GM19328 (cell line): ENCODE measurements around the gene KIF19.

Experiments used
- ATAC-seq: cut with Tn5 transposase; IDR thresholded peaks from one replicate; pipeline ENCODE4 v1.9.1; 2021; ENCODE audit warnings: mild to moderate bottlenecking, moderate library complexity; ENCODE audit not compliant: unreplicated experiment

KIF19 gene

GRCh38 chr17:74304184-74304583 lies 21.8 kb upstream of the KIF19 start:
- no peak for ATAC-seq

- no peak for ATAC-seq
These were observed 20.0 kb upstream of the KIF19 start for GRCh38 chr17:74305865-74306654.

GRCh38 chr17:74307984-74308773 lies 17.8 kb upstream of the KIF19 start:
- no peak for ATAC-seq

- no peak for ATAC-seq
These were observed 16.1 kb upstream of the KIF19 start for GRCh38 chr17:74309902-74310301.

GRCh38 chr17:74314877-74315276 lies 11.1 kb upstream of the KIF19 start:
- no peak for ATAC-seq

- no peak for ATAC-seq
These were observed 9.8 kb upstream of the KIF19 start for GRCh38 chr17:74316220-74316619.

- ATAC-seq, result no peak
These were observed 9.0 kb upstream of the KIF19 start for GRCh38 chr17:74317071-74317470.

GRCh38 chr17:74318391-74318790 lies 7.6 kb upstream of the KIF19 start:
- ATAC-seq, result no peak

GRCh38 chr17:74324521-74324920 lies 1.5 kb upstream of the KIF19 start:
- no peak for ATAC-seq

GRCh38 chr17:74325376-74325742 lies 667 bp upstream of the KIF19 start:
- no peak for ATAC-seq

GRCh38 chr17:74326506-74326905 lies 480 bp downstream of the KIF19 start:
- ATAC-seq, result no peak

GRCh38 chr17:74328487-74328886 lies 2.5 kb downstream of the KIF19 start:
- no peak for ATAC-seq

- ATAC-seq, result no peak
These were observed 3.4 kb downstream of the KIF19 start for GRCh38 chr17:74329378-74329777.

- no peak for ATAC-seq
These were observed 4.4 kb downstream of the KIF19 start for GRCh38 chr17:74330446-74330845.

GRCh38 chr17:74332017-74332650 lies 6.1 kb downstream of the KIF19 start:
- ATAC-seq, result no peak

- no peak for ATAC-seq
These were observed 6.8 kb downstream of the KIF19 start for GRCh38 chr17:74332763-74333283.

GRCh38 chr17:74334393-74335039 lies 8.5 kb downstream of the KIF19 start:
- no peak for ATAC-seq

- no peak for ATAC-seq
These were observed 9.6 kb downstream of the KIF19 start for GRCh38 chr17:74335529-74336062.

- no peak for ATAC-seq
These were observed 10.3 kb downstream of the KIF19 start for GRCh38 chr17:74336307-74336706.

GRCh38 chr17:74337834-74338500 lies 11.9 kb downstream of the KIF19 start:
- no peak for ATAC-seq
